H9 (cell line): Measurements from ENCODE around the gene ZNF79. TPM values are rescaled to one million over a fixed set of nuclear protein-coding genes. Genes with fewer than 3 reads are reported as not detected.

ENCODE experiments used
- DNase-seq: peaks from one replicate; pipeline ENCODE4 v3.0.0-alpha.2; 2017
- H2AFZ ChIP-seq: one replicate; pipeline ENCODE4 v1.6.1; 2013; ENCODE audit warnings: mild to moderate bottlenecking, low read length, control low read depth, moderate library complexity
- H2AK5ac ChIP-seq: 2 replicates; pipeline ENCODE4 v1.6.1; 2013; ENCODE audit warnings: low read length, control low read depth, mixed read lengths; ENCODE audit not compliant: insufficient read length
- H2BK120ac ChIP-seq: one replicate; pipeline ENCODE4 v1.6.1; 2013; ENCODE audit warnings: low read depth, mild to moderate bottlenecking, low read length, control low read depth, inconsistent platforms; ENCODE audit not compliant: poor library complexity, severe bottlenecking
- H2BK12ac ChIP-seq: 2 replicates; pipeline ENCODE4 v1.6.1; 2013; ENCODE audit warnings: low read length, control low read depth, mixed read lengths, low read depth; ENCODE audit not compliant: insufficient read length
- H2BK15ac ChIP-seq: 2 replicates; pipeline ENCODE4 v1.6.1; 2013; ENCODE audit warnings: low read depth, low read length, control low read depth
- H2BK20ac ChIP-seq: one replicate; pipeline ENCODE4 v1.6.1; 2013; ENCODE audit warnings: low read depth, mild to moderate bottlenecking, low read length, control low read depth, inconsistent platforms; ENCODE audit not compliant: poor library complexity, severe bottlenecking
- H2BK5ac ChIP-seq: 2 replicates; pipeline ENCODE4 v1.6.1; 2013; ENCODE audit warnings: low read length, control low read depth, mixed read lengths; ENCODE audit not compliant: insufficient read length
- H3K14ac ChIP-seq: 2 replicates; pipeline ENCODE4 v1.6.1; 2013; ENCODE audit warnings: low read length, control low read depth; ENCODE audit not compliant: insufficient read depth
- H3K18ac ChIP-seq: 2 replicates; pipeline ENCODE4 v1.6.1; 2013; ENCODE audit warnings: low read depth, mild to moderate bottlenecking, mixed read lengths, low read length, control low read depth; ENCODE audit not compliant: insufficient read length
- H3K23ac ChIP-seq: 2 replicates; pipeline ENCODE4 v1.6.1; 2013; ENCODE audit warnings: low read length, control low read depth, mixed read lengths, low read depth; ENCODE audit not compliant: insufficient read length
- H3K23me2 ChIP-seq: 2 replicates; pipeline ENCODE4 v1.6.1; 2013; ENCODE audit warnings: low read depth, mild to moderate bottlenecking, mixed read lengths, low read length, control low read depth; ENCODE audit not compliant: insufficient read length, poor library complexity, severe bottlenecking
- H3K27ac ChIP-seq: 2 replicates; pipeline ENCODE4 v1.5.1; 2013; ENCODE audit warnings: low read length, control low read depth, mixed read lengths, low read depth; ENCODE audit not compliant: insufficient read length
- H3K27me3 ChIP-seq: 2 replicates; pipeline ENCODE4 v1.6.1; 2013; ENCODE audit warnings: low read length, control low read depth, inconsistent platforms; ENCODE audit not compliant: insufficient read depth
- H3K4ac ChIP-seq: 2 replicates; pipeline ENCODE4 v1.6.1; 2013; ENCODE audit warnings: low read depth, mild to moderate bottlenecking, control low read depth, inconsistent platforms, low read length, moderate library complexity
- H3K4me1 ChIP-seq: 2 replicates; pipeline ENCODE4 v1.6.1; 2013; ENCODE audit warnings: low read length, control low read depth, inconsistent platforms; ENCODE audit not compliant: insufficient read depth
- H3K4me2 ChIP-seq: 2 replicates; pipeline ENCODE4 v1.6.1; 2013; ENCODE audit warnings: low read length, control low read depth, mixed read lengths; ENCODE audit not compliant: insufficient read length, insufficient read depth
- H3K56ac ChIP-seq: 2 replicates; pipeline ENCODE4 v1.6.1; 2013; ENCODE audit warnings: low read depth, mild to moderate bottlenecking, mixed read lengths, low read length, control low read depth; ENCODE audit not compliant: insufficient read length
- H3K79me1 ChIP-seq: 2 replicates; pipeline ENCODE4 v1.6.1; 2013; ENCODE audit warnings: low read depth, mild to moderate bottlenecking, moderate library complexity, low read length, control low read depth, inconsistent platforms; ENCODE audit not compliant: insufficient read depth, poor library complexity, severe bottlenecking
- H3K79me2 ChIP-seq: 2 replicates; pipeline ENCODE4 v1.6.1; 2013; ENCODE audit warnings: low read length, control low read depth, inconsistent platforms; ENCODE audit not compliant: insufficient read depth
- H3K9ac ChIP-seq: 2 replicates; pipeline ENCODE4 v1.6.1; 2013; ENCODE audit warnings: low read length, control low read depth, mixed read lengths; ENCODE audit not compliant: insufficient read length; ENCODE audit errors: extremely low read depth
- H3K9me3 ChIP-seq: one replicate; pipeline ENCODE4 v1.6.1; 2013; ENCODE audit warnings: low read depth, low read length, inconsistent platforms; ENCODE audit not compliant: control insufficient read depth
- H3T11ph ChIP-seq: one replicate; pipeline ENCODE4 v1.6.1; 2013; ENCODE audit warnings: mild to moderate bottlenecking, low read length, control low read depth, inconsistent platforms
- H4K20me1 ChIP-seq: one replicate; pipeline ENCODE4 v1.6.1; 2013; ENCODE audit not compliant: control insufficient read depth, insufficient read length, insufficient read depth
- H4K5ac ChIP-seq: 2 replicates; pipeline ENCODE4 v1.6.1; 2013; ENCODE audit warnings: low read depth, mild to moderate bottlenecking, mixed read lengths, low read length, control low read depth; ENCODE audit not compliant: insufficient read length
- H4K8ac ChIP-seq: replicated peaks from 2 replicates; pipeline ENCODE4 v1.6.1; 2013; ENCODE audit warnings: low read length, control low read depth, mixed read lengths, low read depth; ENCODE audit not compliant: insufficient read length
- H4K91ac ChIP-seq: 2 replicates; pipeline ENCODE4 v1.6.1; 2013; ENCODE audit warnings: low read depth, mild to moderate bottlenecking, moderate library complexity, mixed read lengths, low read length, control low read depth; ENCODE audit not compliant: insufficient read length
- H3K27ac Mint-ChIP-seq, 3 experiments: 2 replicates in 2 of 3; 3 replicates in 1 of 3; pipeline ENCODE4 v1.8.0; 2020 to 2021; ENCODE audit warnings: mixed read lengths in 3 of 3, mild to moderate bottlenecking in 1 of 3, moderate library complexity in 1 of 3
- H3K27me3 Mint-ChIP-seq: 2 replicates; pipeline ENCODE4 v1.8.0; 2021; ENCODE audit warnings: low read depth, mild to moderate bottlenecking, moderate library complexity, mixed read lengths
- H3K36me3 Mint-ChIP-seq, 3 experiments: 2 replicates in 2 of 3; 3 replicates in 1 of 3; pipeline ENCODE4 v1.8.0; 2020 to 2021; ENCODE audit warnings: low read depth in 3 of 3, mixed read lengths in 3 of 3; ENCODE audit not compliant: insufficient read depth in 1 of 3
- H3K4me1 Mint-ChIP-seq, 2 experiments: 2 replicates each; pipeline ENCODE4 v1.8.0; 2020; ENCODE audit warnings: mixed read lengths in 2 of 2
- H3K4me3 Mint-ChIP-seq, 2 experiments: 2 replicates in 1 of 2; 3 replicates in 1 of 2; pipeline ENCODE4 v1.8.0; 2020 to 2021; ENCODE audit warnings: mild to moderate bottlenecking in 2 of 2, mixed read lengths in 2 of 2, moderate library complexity in 1 of 2
- H3K9me3 Mint-ChIP-seq, 2 experiments: 2 replicates in 1 of 2; 3 replicates in 1 of 2; pipeline ENCODE4 v1.8.0; 2020; ENCODE audit warnings: mild to moderate bottlenecking in 2 of 2, mixed read lengths in 2 of 2, moderate library complexity in 1 of 2
- CTCF ChIP-seq: fragments of 200-600 bp; sonication (generic); conservative IDR thresholded peaks from 3 replicates; pipeline ENCODE4 v1.8.0; 2021; ENCODE audit warnings: antibody characterized with exemption, mild to moderate bottlenecking
- WGBS: extraction: QIAGEN DNeasy Blood & Tissue Kit; methylation state at CpG from one replicate; pipeline ENCODE4 v1.1.7; 2013; ENCODE audit warnings: missing lambda C conversion rate, low lambda C conversion rate, mixed read lengths; ENCODE audit not compliant: insufficient read length; ENCODE audit errors: extremely low coverage; 5-methylcytosine and 5-hydroxymethylcytosine counted together
- total RNA-seq: library from RNA; stranded (reverse); gene quantifications from 2 replicates; pipeline ENCODE4 v1.2.1, GENCODE V29; 2021

ZNF79 gene
- total RNA-seq, 1 experiment from 2014 or later: 11.5 TPM

- no peak overlapping the region for H3K14ac ChIP-seq
- H4K8ac ChIP-seq: no peak overlapping the region
- H2AFZ ChIP-seq: no peak overlapping the region
- no peak overlapping the region for H3K56ac ChIP-seq
- TF ChIP-seq CTCF: no peak
- Mint-ChIP-seq H3K4me3 (no peak overlapping the region), H3K27ac (no peak overlapping the region; a peak in 1 of 7 replicates), H3K36me3 (peaks cover 6 to 43% (median 24%) of the 10 kb centered on the region in 3 experiments), H3K9me3 (no peaks in the 10 kb centered on the region), H3K4me1 (peaks cover 4 to 8% of the 10 kb centered on the region in 2 experiments), H3K27me3 (no peaks in the 10 kb centered on the region)
- no peaks in the 10 kb centered on the region for H3K79me2 ChIP-seq
- H3K4ac ChIP-seq: no peak overlapping the region
- H2BK5ac ChIP-seq: no peak overlapping the region
- no peaks in the 10 kb centered on the region for H3K79me1 ChIP-seq
- no peaks in the 10 kb centered on the region for H3K4me1 ChIP-seq
- H2BK12ac ChIP-seq: no peak overlapping the region
- DNase-seq: no peak
- no peaks in the 10 kb centered on the region for H4K20me1 ChIP-seq
- H3K9ac ChIP-seq: no peak overlapping the region
- no peak overlapping the region for H3K27ac ChIP-seq
- no peak overlapping the region for H2BK120ac ChIP-seq
- H3K23me2 ChIP-seq: no peaks in the 10 kb centered on the region
- no peak overlapping the region for H4K91ac ChIP-seq
- no peak overlapping the region for H3K18ac ChIP-seq
- H3K9me3 ChIP-seq: no peaks in the 10 kb centered on the region
- H2AK5ac ChIP-seq: no peak overlapping the region
- H3K27me3 ChIP-seq: no peaks in the 10 kb centered on the region
- H3K23ac ChIP-seq: no peak overlapping the region
- H3K4me2 ChIP-seq: no peak overlapping the region
- H3T11ph ChIP-seq: no peak overlapping the region
- no CpG with 5 or more reads among the region's 8 CpGs for WGBS
- no peak overlapping the region for H2BK20ac ChIP-seq
- no peak overlapping the region for H2BK15ac ChIP-seq
- H4K5ac ChIP-seq: no peak overlapping the region
These were observed 64.8 kb downstream of the ZNF79 start for GRCh38 chr9:127488946-127489345.
